Coronary artery (tissue), 2 donors: ENCODE measurements around the gene PLA1A.

Source experiments
- DNase-seq: peaks from one replicate; pipeline ENCODE4 v3.0.0-alpha.2; 2017; ENCODE audit warnings: low spot score
- H3K27ac ChIP-seq, 2 donors: fragments of 200-600 bp; sonication (generic); one replicate each; pipeline ENCODE4 v1.5.1; 2016 to 2019
- H3K4me3 ChIP-seq: fragments of 200-600 bp; sonication (generic); 2 replicates; pipeline ENCODE4 v1.5.1; 2016; ENCODE audit warnings: mild to moderate bottlenecking, moderate library complexity
- CTCF ChIP-seq: fragments of 200-600 bp; sonication (generic); IDR thresholded peaks from one replicate; pipeline ENCODE4 v1.5.1; 2019; ENCODE audit warnings: antibody characterized with exemption

The PLA1A gene

GRCh38 chr3:119636249-119636648, 38.6 kb downstream of the PLA1A start:
- peak overlapping the region in 1 of 2 donors; percentile 87 for H3K27ac ChIP-seq
- H3K4me3 ChIP-seq: no peak overlapping the region
- TF ChIP-seq CTCF: no peak
- DNase-seq: no peak

- TF ChIP-seq CTCF: no peak
- Histone ChIP-seq H3K4me3 (no peak overlapping the region), H3K27ac (peak overlapping the region in 1 of 2 donors; percentile 87)
- DNase-seq: no peak
These were observed 39.4 kb downstream of the PLA1A start for GRCh38 chr3:119636891-119637611.

- H3K27ac ChIP-seq: peak overlapping the region; percentile 57 to 87
These were observed 40.2 kb downstream of the PLA1A start for GRCh38 chr3:119637679-119638477.

GRCh38 chr3:119639494-119640350, 42.0 kb downstream of the PLA1A start:
- no peak for DNase-seq
- peak overlapping the region in 1 of 2 donors; percentile 87 for H3K27ac ChIP-seq

More at GRCh38 chr3:119637679-119638477, 40.2 kb downstream of the PLA1A start:
- TF ChIP-seq CTCF: no peak
- H3K4me3 ChIP-seq: no peak overlapping the region
- DNase-seq: no peak

GRCh38 chr3:119641416-119641815, 43.7 kb downstream of the PLA1A start:
- no peak for TF ChIP-seq CTCF
- Histone ChIP-seq H3K27ac (no peak overlapping the region), H3K4me3 (no peak overlapping the region)
- no peak for DNase-seq

More at GRCh38 chr3:119639494-119640350, 42.0 kb downstream of the PLA1A start:
- no peak overlapping the region for H3K4me3 ChIP-seq
- TF ChIP-seq CTCF: no peak

GRCh38 chr3:119642746-119643473, 45.2 kb downstream of the PLA1A start:
- H3K4me3 ChIP-seq: no peak overlapping the region
- no peak overlapping the region for H3K27ac ChIP-seq
- DNase-seq: no peak
- no peak for TF ChIP-seq CTCF
